ENCODE data around the gene GRHL1. TPM values are rescaled to one million over a fixed set of nuclear protein-coding genes. Genes with fewer than 3 reads are reported as not detected.
"Not testable (repeated sequence)": the region's sequence is repeated elsewhere in the genome, so short reads cannot be mapped to it uniquely, and the experiment has no call there.

Gene GRHL1
- total RNA-seq, 1 donor from 2014 or later = 1.4 TPM

DNA sequence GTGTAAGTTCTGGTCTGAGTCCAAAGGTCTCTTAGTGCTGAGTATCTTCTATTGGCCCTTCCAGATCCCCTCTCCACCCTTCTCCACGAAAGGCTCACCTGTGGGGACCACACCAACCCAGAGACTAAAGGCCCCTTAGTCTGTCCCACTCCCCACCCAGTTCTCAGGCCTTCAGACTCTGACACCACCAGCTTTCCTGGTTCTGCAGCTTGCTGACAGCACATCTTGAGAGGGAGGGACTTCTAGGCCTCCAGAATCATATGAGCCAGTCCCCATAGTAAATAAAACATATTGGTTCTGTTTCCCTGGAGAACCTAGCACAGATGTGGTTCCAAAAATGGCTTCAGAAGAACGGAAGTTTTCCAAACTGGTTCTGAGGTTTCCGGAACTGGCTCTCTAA, 53.3 kb downstream of the GRHL1 start:
- peaks cover 2% of the 10 kb centered on the region for H3K27me3 Mint-ChIP-seq (ENCODE audit: insufficient read depth)
- no peaks in the 10 kb centered on the region for H3K4me1 Mint-ChIP-seq (ENCODE audit: low read depth)
- H3K27ac Mint-ChIP-seq = no peak overlapping the region
- H3K36me3 Mint-ChIP-seq (ENCODE audit: low read depth) = no peaks in the 10 kb centered on the region
- intact Hi-C loops (cut with micrococcal nuclease) = no loop called here
- H3K9me3 Mint-ChIP-seq = no peaks in the 10 kb centered on the region
- no peak overlapping the region for H3K4me3 Mint-ChIP-seq
- DNase-seq (ENCODE audit: low spot score) = no peak

DNA sequence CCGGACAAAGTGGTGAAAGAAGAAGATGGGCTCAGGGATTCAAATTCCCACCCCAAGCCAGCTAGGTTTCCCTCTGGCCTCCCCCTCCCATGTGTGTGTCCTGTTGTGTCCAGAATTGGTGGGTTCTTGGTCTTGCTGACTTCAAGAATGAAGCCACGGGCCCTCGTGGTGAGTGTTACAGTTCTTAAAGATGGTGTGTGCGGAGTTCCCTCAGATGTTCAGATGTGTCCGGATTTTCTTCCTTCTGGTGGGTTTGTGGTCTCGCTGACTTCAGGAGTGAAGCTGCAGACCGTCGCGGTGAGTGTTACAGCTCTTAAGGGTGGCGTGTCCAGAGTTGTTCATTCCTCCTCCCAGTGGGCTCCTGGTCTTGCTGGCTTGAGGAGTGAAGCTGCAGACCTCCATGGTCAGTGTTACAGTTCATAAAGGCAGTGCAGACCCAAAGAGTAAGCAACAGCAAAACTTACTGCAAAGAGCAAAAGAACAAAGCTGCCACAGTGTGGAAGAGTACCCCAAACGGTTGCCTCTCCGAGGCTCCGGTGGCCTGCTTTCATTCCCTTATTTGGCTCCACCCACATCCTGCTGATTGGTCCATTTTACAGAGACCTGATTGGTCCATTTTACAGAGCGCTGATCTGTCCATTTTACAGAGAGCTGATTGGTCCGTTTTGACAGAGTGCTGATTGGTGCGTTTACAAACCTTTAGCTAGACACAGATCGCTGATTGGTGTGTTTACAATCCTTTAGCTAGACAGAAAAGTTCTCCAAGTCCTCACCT, 54.2 kb downstream of the GRHL1 start:
- H3K36me3 Mint-ChIP-seq (ENCODE audit: low read depth) = no peaks in the 10 kb centered on the region
- DNase-seq (ENCODE audit: low spot score) = no peak
- no peak overlapping the region for H3K4me3 Mint-ChIP-seq
- H3K4me1 Mint-ChIP-seq (ENCODE audit: low read depth) = no peaks in the 10 kb centered on the region
- H3K9me3 Mint-ChIP-seq = no peaks in the 10 kb centered on the region
- no peak overlapping the region for H3K27ac Mint-ChIP-seq
- H3K27me3 Mint-ChIP-seq (ENCODE audit: insufficient read depth) = peaks cover 2% of the 10 kb centered on the region
- intact Hi-C loops (cut with micrococcal nuclease) = no loop called here

DNA sequence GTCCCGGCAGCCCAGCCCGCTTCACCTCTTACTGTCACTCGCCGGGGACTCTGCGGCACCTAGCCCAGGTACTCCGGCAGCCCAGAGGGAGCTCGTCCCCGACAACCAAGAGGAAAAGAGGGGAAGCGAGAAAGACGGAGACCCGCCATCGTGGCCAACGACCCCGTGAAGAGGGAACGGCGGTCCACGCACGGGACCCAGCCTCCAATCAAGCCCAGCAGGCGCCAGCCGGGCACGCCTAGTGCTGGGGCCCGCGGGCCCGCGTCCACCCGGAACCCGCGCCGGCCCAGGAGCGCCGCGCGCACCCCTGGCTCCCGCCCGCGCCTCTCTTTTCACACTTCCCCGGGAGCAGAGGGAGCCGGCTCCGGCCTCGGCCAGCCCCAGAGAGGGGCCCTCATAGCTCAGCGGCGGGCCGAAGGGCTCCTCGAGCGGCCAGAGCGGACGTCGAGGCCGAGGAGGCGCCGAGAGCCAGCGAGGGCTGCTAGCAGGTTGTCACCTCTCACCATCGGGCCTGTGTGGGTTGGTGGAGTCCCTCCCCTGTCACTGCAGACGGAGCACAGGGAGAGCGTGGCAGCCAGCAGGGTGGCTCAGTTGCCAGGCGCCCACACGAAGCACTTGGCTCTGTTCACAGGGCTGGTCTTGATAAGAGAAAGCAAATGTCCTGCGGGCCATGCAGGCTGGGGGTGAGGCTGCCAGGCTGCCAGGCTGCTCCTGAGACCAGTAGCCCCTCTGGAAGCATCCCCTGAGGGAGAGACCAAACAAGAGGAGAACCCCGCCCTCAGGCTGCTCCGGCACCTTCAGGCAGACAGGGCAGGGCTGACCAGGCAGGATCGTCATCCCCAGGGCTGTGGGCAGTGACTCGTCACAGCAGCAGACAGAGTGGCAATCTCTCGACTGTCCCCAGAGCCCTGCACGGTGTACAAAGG, 55.0 kb downstream of the GRHL1 start:
- DNase-seq (ENCODE audit: low spot score) = no peak
- intact Hi-C loops (cut with micrococcal nuclease) = no loop called here
- Mint-ChIP-seq H3K27ac (no peak overlapping the region), H3K4me3 (no peak overlapping the region), H3K4me1 (ENCODE audit: low read depth) (no peaks in the 10 kb centered on the region), H3K27me3 (ENCODE audit: insufficient read depth) (peaks cover 2% of the 10 kb centered on the region), H3K36me3 (ENCODE audit: low read depth) (no peaks in the 10 kb centered on the region), H3K9me3 (no peaks in the 10 kb centered on the region)

DNA sequence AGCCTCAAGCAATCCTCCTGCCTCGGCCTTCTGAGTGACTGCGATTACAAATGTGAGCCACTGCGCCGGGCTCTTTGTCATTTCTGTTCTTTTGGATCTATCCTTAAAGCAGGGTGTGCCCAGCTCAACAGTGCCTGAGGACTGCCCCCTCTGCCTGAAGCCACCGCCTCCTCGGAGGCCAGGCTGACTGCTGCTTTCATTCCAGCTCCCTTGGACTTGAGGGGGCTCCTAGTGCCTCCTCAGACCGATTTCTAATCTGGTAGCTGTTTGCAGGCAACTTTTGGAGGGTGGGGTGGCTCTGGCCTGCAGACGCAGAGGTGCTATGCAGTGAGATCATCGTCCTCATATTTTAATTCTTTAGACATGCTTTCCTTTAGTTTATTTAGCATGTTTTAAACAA, 55.9 kb downstream of the GRHL1 start:
- no peak overlapping the region for H3K4me3 Mint-ChIP-seq
- no peak overlapping the region for H3K27ac Mint-ChIP-seq
- intact Hi-C loops (cut with micrococcal nuclease) = no loop called here
- H3K27me3 Mint-ChIP-seq (ENCODE audit: insufficient read depth) = peaks cover 2% of the 10 kb centered on the region
- no peaks in the 10 kb centered on the region for H3K36me3 Mint-ChIP-seq (ENCODE audit: low read depth)
- H3K4me1 Mint-ChIP-seq (ENCODE audit: low read depth) = no peaks in the 10 kb centered on the region
- no peaks in the 10 kb centered on the region for H3K9me3 Mint-ChIP-seq
- DNase-seq (ENCODE audit: low spot score) = no peak

DNA sequence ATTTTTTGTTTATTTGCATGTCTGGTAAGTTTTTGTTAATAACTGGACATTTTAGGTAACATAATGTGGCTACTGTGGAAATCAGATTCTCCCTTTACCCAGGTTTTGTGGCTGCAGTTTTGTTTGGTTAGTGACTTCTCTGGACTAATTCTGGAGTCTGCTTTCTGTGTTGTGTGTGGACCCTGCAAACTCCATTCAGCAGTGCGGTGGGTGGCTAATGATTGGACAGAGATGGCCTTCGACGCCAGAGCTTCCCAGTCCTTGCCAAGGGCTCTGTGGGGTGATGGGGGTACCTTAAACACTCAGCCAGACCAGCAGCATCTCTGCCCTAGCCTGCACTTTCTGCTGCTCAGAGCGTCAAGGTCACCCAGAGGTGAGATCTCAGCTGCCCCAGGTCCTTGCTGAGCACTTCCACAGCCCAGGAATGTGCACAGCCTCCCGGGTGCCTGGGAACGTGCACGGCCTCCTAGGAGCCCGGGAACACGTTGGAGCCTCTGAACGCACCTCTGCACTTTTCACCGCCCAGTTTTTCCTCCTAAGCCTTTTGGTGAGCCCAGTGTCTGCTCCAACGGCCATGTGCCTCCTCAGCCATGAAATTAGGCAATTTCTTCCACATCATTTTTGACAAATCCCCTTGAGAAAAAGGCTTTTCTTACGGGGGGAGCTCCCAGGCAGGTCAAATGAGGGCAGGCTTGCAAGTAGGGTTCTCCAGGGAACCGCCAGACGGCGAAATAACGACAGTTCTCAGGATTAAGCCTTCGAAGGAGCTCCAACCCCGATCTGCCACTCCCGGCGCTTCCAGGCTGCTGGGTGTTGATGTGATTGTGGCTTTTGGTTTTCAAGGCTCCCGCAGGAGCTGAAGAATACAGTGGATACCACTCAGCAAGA, 56.7 kb downstream of the GRHL1 start:
- Mint-ChIP-seq H3K36me3 (ENCODE audit: low read depth) (no peaks in the 10 kb centered on the region), H3K9me3 (no peaks in the 10 kb centered on the region), H3K4me3 (no peak overlapping the region), H3K27ac (no peak overlapping the region), H3K4me1 (ENCODE audit: low read depth) (no peaks in the 10 kb centered on the region), H3K27me3 (ENCODE audit: insufficient read depth) (peaks cover 2% of the 10 kb centered on the region)
- no peak for DNase-seq (ENCODE audit: low spot score)
- intact Hi-C loops (cut with micrococcal nuclease) = no loop called here

DNA sequence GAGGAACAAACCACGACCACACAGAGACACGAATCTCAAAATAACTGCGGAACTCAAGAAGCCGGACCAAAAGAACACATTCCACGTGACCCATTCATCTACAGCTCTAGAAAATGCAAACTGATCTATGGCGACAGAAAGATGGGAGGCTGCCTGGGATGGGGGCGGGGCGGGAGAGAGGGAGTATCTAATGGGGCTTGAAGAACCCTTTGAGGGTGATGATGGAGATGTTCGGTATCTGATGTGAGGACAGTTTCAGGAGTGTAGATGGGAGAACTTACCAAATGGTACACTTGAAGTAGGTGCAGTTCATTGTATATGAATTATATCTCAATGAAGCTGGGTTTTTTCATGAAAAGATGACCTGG, 57.3 kb downstream of the GRHL1 start:
- no peak for DNase-seq (ENCODE audit: low spot score)
- Mint-ChIP-seq H3K4me1 (ENCODE audit: low read depth) (no peaks in the 10 kb centered on the region), H3K9me3 (no peaks in the 10 kb centered on the region), H3K36me3 (ENCODE audit: low read depth) (no peaks in the 10 kb centered on the region), H3K4me3 (no peak overlapping the region), H3K27ac (no peak overlapping the region), H3K27me3 (ENCODE audit: insufficient read depth) (peaks cover 2% of the 10 kb centered on the region)
- intact Hi-C loops (cut with micrococcal nuclease) = no loop called here

DNA sequence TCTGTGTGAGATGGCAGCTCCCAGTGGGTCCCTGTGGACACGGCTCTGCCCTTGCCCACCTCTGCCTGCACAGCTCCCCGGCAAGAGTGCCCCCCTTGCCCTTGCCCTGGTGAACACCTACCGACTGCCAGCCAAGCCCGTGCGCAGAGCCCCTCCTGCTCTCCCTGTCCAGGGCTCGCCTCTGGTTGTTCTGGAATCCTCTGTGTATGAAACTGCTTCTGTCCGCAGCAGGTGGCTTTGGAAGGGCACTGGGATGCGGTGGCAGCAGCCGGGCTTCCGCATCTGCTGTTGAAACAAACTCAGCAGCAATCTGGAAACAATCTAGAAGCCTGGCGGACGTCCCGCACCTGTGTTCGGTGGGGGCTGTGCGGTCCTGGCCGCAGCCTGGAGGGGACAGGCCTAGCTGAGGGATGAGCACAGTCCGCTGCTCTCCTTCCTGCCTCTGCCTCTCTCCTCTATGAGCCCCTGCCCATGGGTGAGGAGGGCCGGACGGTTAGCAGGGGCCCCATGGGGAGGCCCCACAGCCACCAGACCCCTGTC, 57.8 kb downstream of the GRHL1 start:
- H3K9me3 Mint-ChIP-seq = no peaks in the 10 kb centered on the region
- intact Hi-C loops (cut with micrococcal nuclease) = no loop called here

DNA sequence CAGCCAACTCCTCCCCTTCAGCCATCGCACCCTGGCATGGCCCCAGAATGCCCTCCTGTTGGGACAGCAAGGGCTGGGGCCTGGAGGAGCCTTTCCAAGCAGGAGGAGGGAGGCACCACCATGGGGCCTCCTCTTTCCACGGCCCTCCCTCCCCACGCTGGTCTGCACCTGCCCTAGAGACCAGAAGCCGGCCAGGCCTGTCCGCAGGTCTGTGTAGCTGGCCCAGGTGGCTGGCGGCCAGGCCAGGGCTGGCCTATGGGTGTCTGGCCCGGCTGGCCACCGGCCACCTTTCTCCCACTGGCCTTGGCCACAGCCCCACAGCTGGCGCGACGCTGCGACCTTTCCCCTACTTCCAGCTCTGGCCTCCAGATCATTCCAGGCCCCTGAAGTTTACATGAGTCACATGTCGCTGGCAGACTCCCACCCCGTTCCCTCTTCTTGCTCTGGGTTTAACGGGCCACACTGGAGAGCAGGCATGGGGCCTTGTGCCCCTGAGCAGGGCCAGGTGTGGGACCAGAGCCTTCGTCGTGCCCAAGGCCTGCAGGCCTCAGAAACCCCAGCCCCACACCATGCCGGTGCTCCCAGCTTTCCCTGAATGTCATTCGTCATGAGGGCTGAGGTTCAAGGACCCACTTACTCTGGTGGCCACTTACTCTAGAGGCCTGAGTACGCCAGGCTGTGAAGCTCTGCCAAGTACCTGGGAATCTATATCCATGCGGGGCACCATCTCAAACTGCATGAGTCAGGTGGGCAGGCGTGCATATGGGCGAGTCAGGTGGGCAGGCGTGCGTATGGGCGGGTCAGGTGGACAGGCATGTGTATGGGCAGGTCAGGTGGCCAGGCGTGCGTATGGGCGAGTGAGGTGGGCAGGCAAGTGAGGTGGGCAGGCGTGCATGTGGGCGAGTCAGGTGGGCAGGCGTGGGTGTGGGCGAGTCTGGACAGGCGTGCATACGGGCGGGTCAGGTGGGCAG, 58.6 kb downstream of the GRHL1 start:
- Mint-ChIP-seq H3K9me3 (no peaks in the 10 kb centered on the region), H3K4me3 (no peak overlapping the region), H3K36me3 (ENCODE audit: low read depth) (no peaks in the 10 kb centered on the region), H3K27ac (no peak overlapping the region), H3K27me3 (ENCODE audit: insufficient read depth) (peaks cover 2% of the 10 kb centered on the region), H3K4me1 (ENCODE audit: low read depth) (no peaks in the 10 kb centered on the region)
- no peak for DNase-seq (ENCODE audit: low spot score)
- intact Hi-C loops (cut with micrococcal nuclease) = no loop called here

More for the DNA sequence above, 57.8 kb downstream of the GRHL1 start:
- H3K27me3 Mint-ChIP-seq (ENCODE audit: insufficient read depth) = peaks cover 2% of the 10 kb centered on the region
- no peak for DNase-seq (ENCODE audit: low spot score)
- H3K4me3 Mint-ChIP-seq = no peak overlapping the region
- no peaks in the 10 kb centered on the region for H3K36me3 Mint-ChIP-seq (ENCODE audit: low read depth)
- no peak overlapping the region for H3K27ac Mint-ChIP-seq
- H3K4me1 Mint-ChIP-seq (ENCODE audit: low read depth) = no peaks in the 10 kb centered on the region

DNA sequence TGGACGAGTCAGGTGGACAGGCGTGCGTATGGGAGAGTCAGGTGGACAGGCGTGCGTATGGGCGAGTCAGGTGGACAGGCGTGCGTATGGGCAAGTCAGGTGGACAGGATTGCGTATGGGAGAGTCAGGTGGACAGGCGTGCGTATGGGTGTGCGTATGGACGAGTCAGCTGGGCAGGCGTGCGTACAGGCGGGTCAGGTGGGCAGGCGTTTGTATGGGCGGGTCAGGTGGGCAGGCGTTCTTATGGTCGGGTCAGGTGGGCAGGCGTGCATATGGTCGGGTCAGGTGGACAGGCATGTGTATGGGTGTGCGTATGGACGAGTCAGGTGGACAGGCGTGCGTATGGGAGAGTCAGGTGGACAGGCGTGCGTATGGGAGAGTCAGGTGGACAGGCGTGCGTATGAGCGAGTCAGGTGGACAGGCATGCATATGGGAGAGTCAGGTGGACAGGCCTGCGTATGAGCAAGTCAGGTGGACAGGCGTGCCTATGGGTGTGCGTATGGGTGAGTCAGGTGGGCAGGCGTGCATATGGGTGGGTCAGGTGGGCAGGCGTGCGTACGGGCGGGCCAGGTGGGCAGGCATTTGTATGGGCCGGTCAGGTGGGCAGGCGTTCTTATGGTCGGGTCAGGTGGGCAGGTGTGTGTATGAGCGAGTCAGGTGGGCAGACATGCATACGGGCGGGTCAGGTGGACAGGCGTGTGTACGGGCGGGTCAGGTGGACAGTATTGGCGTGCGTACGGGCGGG, 59.5 kb downstream of the GRHL1 start:
- intact Hi-C loops (cut with micrococcal nuclease); H3K27me3 Mint-ChIP-seq (ENCODE audit: insufficient read depth); H3K9me3 Mint-ChIP-seq; DNase-seq (ENCODE audit: low spot score); H3K4me1 Mint-ChIP-seq (ENCODE audit: low read depth); H3K4me3 Mint-ChIP-seq; H3K27ac Mint-ChIP-seq; H3K36me3 Mint-ChIP-seq (ENCODE audit: low read depth): not testable (repeated sequence)

DNA sequence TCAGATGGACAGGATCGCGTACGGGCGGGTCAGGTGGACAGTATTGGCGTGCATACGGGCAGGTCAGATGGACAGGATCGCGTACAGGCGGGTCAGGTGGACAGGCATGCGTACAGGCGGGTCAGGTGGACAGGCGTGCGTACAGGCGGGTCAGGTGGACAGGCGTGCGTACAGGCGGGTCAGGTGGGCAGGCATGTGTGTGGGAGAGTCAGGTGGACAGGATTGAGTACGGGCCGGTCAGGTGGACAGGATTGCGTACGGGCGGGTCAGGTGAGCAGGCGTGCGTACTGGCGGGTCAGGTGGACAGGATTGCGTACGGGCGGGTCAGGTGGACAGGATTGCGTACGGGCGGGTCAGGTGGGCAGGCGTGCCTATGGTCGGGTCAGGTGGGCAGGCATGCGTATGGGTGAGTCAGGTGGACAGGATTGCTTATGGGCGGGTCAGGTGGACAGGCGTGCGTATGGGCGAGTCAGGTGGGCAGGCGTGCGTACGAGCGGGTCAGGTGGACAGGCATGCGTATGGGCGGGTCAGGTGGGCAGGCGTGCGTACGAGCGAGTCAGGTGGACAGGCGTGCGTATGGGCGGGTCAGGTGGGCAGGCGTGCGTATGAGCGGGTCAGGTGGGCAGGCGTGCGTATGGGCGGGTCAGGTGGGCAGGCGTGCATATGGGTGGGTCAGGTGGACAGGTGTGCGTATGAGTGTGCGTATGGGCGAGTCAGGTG, 60.3 kb downstream of the GRHL1 start:
- intact Hi-C loops (cut with micrococcal nuclease); H3K27ac Mint-ChIP-seq: not testable (repeated sequence)

More for the DNA sequence above, 60.3 kb downstream of the GRHL1 start:
- DNase-seq (ENCODE audit: low spot score); H3K27me3 Mint-ChIP-seq (ENCODE audit: insufficient read depth); H3K4me3 Mint-ChIP-seq; H3K4me1 Mint-ChIP-seq (ENCODE audit: low read depth); H3K9me3 Mint-ChIP-seq; H3K36me3 Mint-ChIP-seq (ENCODE audit: low read depth): not testable (repeated sequence)

Data from activated T-helper 1 cell treated with anti-CD3 and anti-CD28 coated beads, Interleukin-12 subunit alpha, Interleukin-12 subunit beta, Interleukin-2, Interleukin-4 antibody, amounts not matched to agents 30 ng/mL and 10 ng/mL and 1 ng/mL, durations not matched to agents 14 hours and 24 hours and 36 hours (primary cell).